ENCODE results near the gene TMEM51.

The TMEM51 gene

GRCh38 chr1:15148475-15148874 lies 5.1 kb upstream of the TMEM51 start:
- Histone ChIP-seq H3K27ac (ENCODE audit: low read length) (no peak overlapping the region), H3K9me3 (ENCODE audit: control insufficient read depth, low read depth, low read length) (no peaks in the 10 kb centered on the region), H3K27me3 (ENCODE audit: control insufficient read depth, insufficient read depth, low read length) (peaks cover 20% of the 10 kb centered on the region), H3K4me1 (ENCODE audit: control insufficient read depth, low read depth, low read length) (no peaks in the 10 kb centered on the region), H3K4me3 (ENCODE audit: low read length) (no peak overlapping the region), H3K36me3 (ENCODE audit: control insufficient read depth, low read depth, low read length) (no peaks in the 10 kb centered on the region), H3K9ac (ENCODE audit: low read length) (no peak overlapping the region)

GRCh38 chr1:15148941-15149340 lies 4.6 kb upstream of the TMEM51 start:
- Histone ChIP-seq H3K4me3 (ENCODE audit: low read length) (no peak overlapping the region), H3K9ac (ENCODE audit: low read length) (no peak overlapping the region), H3K27ac (ENCODE audit: low read length) (no peak overlapping the region), H3K27me3 (ENCODE audit: control insufficient read depth, insufficient read depth, low read length) (peaks cover 20% of the 10 kb centered on the region), H3K36me3 (ENCODE audit: control insufficient read depth, low read depth, low read length) (no peaks in the 10 kb centered on the region), H3K9me3 (ENCODE audit: control insufficient read depth, low read depth, low read length) (no peaks in the 10 kb centered on the region), H3K4me1 (ENCODE audit: control insufficient read depth, low read depth, low read length) (no peaks in the 10 kb centered on the region)

GRCh38 chr1:15150376-15150775 lies 3.2 kb upstream of the TMEM51 start:
- no peak overlapping the region for H3K27ac ChIP-seq (ENCODE audit: low read length)
- peaks cover 25% of the 10 kb centered on the region for H3K27me3 ChIP-seq (ENCODE audit: control insufficient read depth, insufficient read depth, low read length)
- H3K36me3 ChIP-seq (ENCODE audit: control insufficient read depth, low read depth, low read length), result no peaks in the 10 kb centered on the region
- H3K4me1 ChIP-seq (ENCODE audit: control insufficient read depth, low read depth, low read length), result peaks cover 2% of the 10 kb centered on the region
- H3K9ac ChIP-seq (ENCODE audit: low read length), result no peak overlapping the region
- no peak overlapping the region for H3K4me3 ChIP-seq (ENCODE audit: low read length)
- H3K9me3 ChIP-seq (ENCODE audit: control insufficient read depth, low read depth, low read length), result no peaks in the 10 kb centered on the region

- no peaks in the 10 kb centered on the region for H3K36me3 ChIP-seq (ENCODE audit: control insufficient read depth, low read depth, low read length)
- H3K27me3 ChIP-seq (ENCODE audit: control insufficient read depth, insufficient read depth, low read length), result peaks cover 25% of the 10 kb centered on the region
- H3K9ac ChIP-seq (ENCODE audit: low read length), result no peak overlapping the region
- peaks cover 2% of the 10 kb centered on the region for H3K4me1 ChIP-seq (ENCODE audit: control insufficient read depth, low read depth, low read length)
- H3K27ac ChIP-seq (ENCODE audit: low read length), result no peak overlapping the region
- no peaks in the 10 kb centered on the region for H3K9me3 ChIP-seq (ENCODE audit: control insufficient read depth, low read depth, low read length)
- no peak overlapping the region for H3K4me3 ChIP-seq (ENCODE audit: low read length)
Measured at GRCh38 chr1:15151377-15151806, 2.2 kb upstream of the TMEM51 start.

- H3K9ac ChIP-seq (ENCODE audit: low read length), result no peak overlapping the region
- peaks cover 5% of the 10 kb centered on the region for H3K4me1 ChIP-seq (ENCODE audit: control insufficient read depth, low read depth, low read length)
- no peak overlapping the region for H3K27ac ChIP-seq (ENCODE audit: low read length)
- H3K4me3 ChIP-seq (ENCODE audit: low read length), result peak overlapping the region; percentile 74
- no peaks in the 10 kb centered on the region for H3K36me3 ChIP-seq (ENCODE audit: control insufficient read depth, low read depth, low read length)
- peaks cover 25% of the 10 kb centered on the region for H3K27me3 ChIP-seq (ENCODE audit: control insufficient read depth, insufficient read depth, low read length)
- H3K9me3 ChIP-seq (ENCODE audit: control insufficient read depth, low read depth, low read length), result no peaks in the 10 kb centered on the region
Measured at GRCh38 chr1:15151871-15152270, 1.7 kb upstream of the TMEM51 start.

- H3K4me1 ChIP-seq (ENCODE audit: control insufficient read depth, low read depth, low read length), result peaks cover 9% of the 10 kb centered on the region
- H3K9ac ChIP-seq (ENCODE audit: low read length), result peak overlapping the region; percentile 35
- H3K27ac ChIP-seq (ENCODE audit: low read length), result no peak overlapping the region
- H3K36me3 ChIP-seq (ENCODE audit: control insufficient read depth, low read depth, low read length), result no peaks in the 10 kb centered on the region
- peaks cover 25% of the 10 kb centered on the region for H3K27me3 ChIP-seq (ENCODE audit: control insufficient read depth, insufficient read depth, low read length)
- no peaks in the 10 kb centered on the region for H3K9me3 ChIP-seq (ENCODE audit: control insufficient read depth, low read depth, low read length)
- H3K4me3 ChIP-seq (ENCODE audit: low read length), result peak overlapping the region; percentile 74
Measured at GRCh38 chr1:15152318-15153183, 996 bp upstream of the TMEM51 start.

GRCh38 chr1:15153842-15154479 lies 414 bp downstream of the TMEM51 start:
- H3K27me3 ChIP-seq (ENCODE audit: control insufficient read depth, insufficient read depth, low read length), result peaks cover 25% of the 10 kb centered on the region
- no peak overlapping the region for H3K9ac ChIP-seq (ENCODE audit: low read length)
- H3K36me3 ChIP-seq (ENCODE audit: control insufficient read depth, low read depth, low read length), result no peaks in the 10 kb centered on the region
- H3K27ac ChIP-seq (ENCODE audit: low read length), result no peak overlapping the region
- H3K4me3 ChIP-seq (ENCODE audit: low read length), result peak overlapping the region; percentile 74
- peaks cover 9% of the 10 kb centered on the region for H3K4me1 ChIP-seq (ENCODE audit: control insufficient read depth, low read depth, low read length)
- H3K9me3 ChIP-seq (ENCODE audit: control insufficient read depth, low read depth, low read length), result no peaks in the 10 kb centered on the region

- no peak overlapping the region for H3K27ac ChIP-seq (ENCODE audit: low read length)
- peaks cover 9% of the 10 kb centered on the region for H3K4me1 ChIP-seq (ENCODE audit: control insufficient read depth, low read depth, low read length)
- no peaks in the 10 kb centered on the region for H3K36me3 ChIP-seq (ENCODE audit: control insufficient read depth, low read depth, low read length)
- H3K9me3 ChIP-seq (ENCODE audit: control insufficient read depth, low read depth, low read length), result no peaks in the 10 kb centered on the region
- peaks cover 25% of the 10 kb centered on the region for H3K27me3 ChIP-seq (ENCODE audit: control insufficient read depth, insufficient read depth, low read length)
- no peak overlapping the region for H3K9ac ChIP-seq (ENCODE audit: low read length)
- H3K4me3 ChIP-seq (ENCODE audit: low read length), result peak overlapping the region; percentile 74
Measured at GRCh38 chr1:15154480-15155036, 1.0 kb downstream of the TMEM51 start.

GRCh38 chr1:15155191-15155590 lies 1.6 kb downstream of the TMEM51 start:
- Histone ChIP-seq H3K9me3 (ENCODE audit: control insufficient read depth, low read depth, low read length) (no peaks in the 10 kb centered on the region), H3K4me1 (ENCODE audit: control insufficient read depth, low read depth, low read length) (peaks cover 9% of the 10 kb centered on the region), H3K9ac (ENCODE audit: low read length) (no peak overlapping the region), H3K4me3 (ENCODE audit: low read length) (peak overlapping the region; percentile 74), H3K27ac (ENCODE audit: low read length) (no peak overlapping the region), H3K27me3 (ENCODE audit: control insufficient read depth, insufficient read depth, low read length) (peaks cover 21% of the 10 kb centered on the region), H3K36me3 (ENCODE audit: control insufficient read depth, low read depth, low read length) (no peaks in the 10 kb centered on the region)

- Histone ChIP-seq H3K27ac (ENCODE audit: low read length) (no peak overlapping the region), H3K4me3 (ENCODE audit: low read length) (no peak overlapping the region), H3K9me3 (ENCODE audit: control insufficient read depth, low read depth, low read length) (no peaks in the 10 kb centered on the region), H3K27me3 (ENCODE audit: control insufficient read depth, insufficient read depth, low read length) (peaks cover 16% of the 10 kb centered on the region), H3K4me1 (ENCODE audit: control insufficient read depth, low read depth, low read length) (peaks cover 14% of the 10 kb centered on the region), H3K9ac (ENCODE audit: low read length) (no peak overlapping the region), H3K36me3 (ENCODE audit: control insufficient read depth, low read depth, low read length) (no peaks in the 10 kb centered on the region)
Measured at GRCh38 chr1:15155888-15156741, 2.6 kb downstream of the TMEM51 start.

GRCh38 chr1:15156807-15157380 lies 3.3 kb downstream of the TMEM51 start:
- Histone ChIP-seq H3K27ac (ENCODE audit: low read length) (no peak overlapping the region), H3K4me1 (ENCODE audit: control insufficient read depth, low read depth, low read length) (peaks cover 14% of the 10 kb centered on the region)

More at GRCh38 chr1:15156807-15157380, 3.3 kb downstream of the TMEM51 start:
- no peak overlapping the region for H3K9ac ChIP-seq (ENCODE audit: low read length)
- peaks cover 12% of the 10 kb centered on the region for H3K27me3 ChIP-seq (ENCODE audit: control insufficient read depth, insufficient read depth, low read length)
- H3K36me3 ChIP-seq (ENCODE audit: control insufficient read depth, low read depth, low read length), result no peaks in the 10 kb centered on the region
- no peaks in the 10 kb centered on the region for H3K9me3 ChIP-seq (ENCODE audit: control insufficient read depth, low read depth, low read length)
- H3K4me3 ChIP-seq (ENCODE audit: low read length), result no peak overlapping the region

All from iPS-18a (cell line).